HG03469 (cell line): ENCODE results near the gene ADCY10.
"Not testable (repeated sequence)": the region's sequence is repeated elsewhere in the genome, so short reads cannot be mapped to it uniquely, and the experiment has no call there.

Experiments
- ATAC-seq: cut with Tn5 transposase; IDR thresholded peaks from one replicate; pipeline ENCODE4 v1.9.1; 2021; ENCODE audit warnings: mild to moderate bottlenecking, moderate library complexity, moderate number of reproducible peaks; ENCODE audit not compliant: unreplicated experiment

The ADCY10 gene, protein sequence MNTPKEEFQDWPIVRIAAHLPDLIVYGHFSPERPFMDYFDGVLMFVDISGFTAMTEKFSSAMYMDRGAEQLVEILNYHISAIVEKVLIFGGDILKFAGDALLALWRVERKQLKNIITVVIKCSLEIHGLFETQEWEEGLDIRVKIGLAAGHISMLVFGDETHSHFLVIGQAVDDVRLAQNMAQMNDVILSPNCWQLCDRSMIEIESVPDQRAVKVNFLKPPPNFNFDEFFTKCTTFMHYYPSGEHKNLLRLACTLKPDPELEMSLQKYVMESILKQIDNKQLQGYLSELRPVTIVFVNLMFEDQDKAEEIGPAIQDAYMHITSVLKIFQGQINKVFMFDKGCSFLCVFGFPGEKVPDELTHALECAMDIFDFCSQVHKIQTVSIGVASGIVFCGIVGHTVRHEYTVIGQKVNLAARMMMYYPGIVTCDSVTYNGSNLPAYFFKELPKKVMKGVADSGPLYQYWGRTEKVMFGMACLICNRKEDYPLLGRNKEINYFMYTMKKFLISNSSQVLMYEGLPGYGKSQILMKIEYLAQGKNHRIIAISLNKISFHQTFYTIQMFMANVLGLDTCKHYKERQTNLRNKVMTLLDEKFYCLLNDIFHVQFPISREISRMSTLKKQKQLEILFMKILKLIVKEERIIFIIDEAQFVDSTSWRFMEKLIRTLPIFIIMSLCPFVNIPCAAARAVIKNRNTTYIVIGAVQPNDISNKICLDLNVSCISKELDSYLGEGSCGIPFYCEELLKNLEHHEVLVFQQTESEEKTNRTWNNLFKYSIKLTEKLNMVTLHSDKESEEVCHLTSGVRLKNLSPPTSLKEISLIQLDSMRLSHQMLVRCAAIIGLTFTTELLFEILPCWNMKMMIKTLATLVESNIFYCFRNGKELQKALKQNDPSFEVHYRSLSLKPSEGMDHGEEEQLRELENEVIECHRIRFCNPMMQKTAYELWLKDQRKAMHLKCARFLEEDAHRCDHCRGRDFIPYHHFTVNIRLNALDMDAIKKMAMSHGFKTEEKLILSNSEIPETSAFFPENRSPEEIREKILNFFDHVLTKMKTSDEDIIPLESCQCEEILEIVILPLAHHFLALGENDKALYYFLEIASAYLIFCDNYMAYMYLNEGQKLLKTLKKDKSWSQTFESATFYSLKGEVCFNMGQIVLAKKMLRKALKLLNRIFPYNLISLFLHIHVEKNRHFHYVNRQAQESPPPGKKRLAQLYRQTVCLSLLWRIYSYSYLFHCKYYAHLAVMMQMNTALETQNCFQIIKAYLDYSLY (N-terminal part only)

GRCh38 chr1:167913895-167914496 is at the start of gene ADCY10:
ADCY10 (minus strand) TSS chr1:167914134; CDS start chr1:167905140, 8,994 bp downstream.
- no peak for ATAC-seq

GRCh38 chr1:167957710-167958109 is 43.8 kb upstream of the ADCY10 start:
- ATAC-seq = no peak

DNA sequence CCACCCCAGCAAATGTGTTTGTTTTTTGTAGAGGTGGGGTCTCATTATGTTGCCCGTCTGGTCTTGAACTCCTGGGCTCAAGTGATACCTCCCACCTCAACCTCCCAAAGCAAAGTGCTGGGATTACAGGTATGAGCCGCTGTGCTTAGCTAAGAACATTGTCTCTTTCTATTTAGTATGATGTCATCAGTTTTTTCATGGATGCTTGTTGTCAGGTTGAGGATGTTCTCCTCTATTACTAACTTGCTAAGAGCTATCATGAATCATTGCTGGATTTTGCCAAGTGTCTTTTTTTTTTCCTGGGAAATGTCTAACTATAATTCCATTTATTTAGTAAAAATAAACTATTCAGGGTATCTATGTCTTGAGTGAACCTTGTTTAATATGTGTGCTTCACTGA is 42.0 kb upstream of the ADCY10 start:
- ATAC-seq = no peak

DNA sequence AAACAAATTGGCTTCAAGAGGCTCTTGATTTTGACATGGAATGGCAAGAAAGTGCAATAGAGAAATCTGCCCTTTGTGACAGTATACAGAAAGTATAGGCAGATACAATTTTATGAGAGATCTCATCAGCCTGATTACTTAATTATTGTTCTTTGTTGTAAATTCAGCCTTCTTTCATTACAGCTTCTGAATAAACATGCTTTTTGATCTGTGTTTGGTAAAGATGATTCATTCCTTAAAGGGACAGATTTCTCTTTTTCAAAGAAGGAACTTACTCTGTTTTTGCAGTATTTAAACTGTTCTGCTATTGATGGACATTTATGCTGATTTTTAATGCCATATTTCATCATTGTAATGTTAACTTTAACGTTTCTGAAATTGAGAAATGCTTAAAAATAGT is 36.6 kb upstream of the ADCY10 start:
- no peak for ATAC-seq

DNA sequence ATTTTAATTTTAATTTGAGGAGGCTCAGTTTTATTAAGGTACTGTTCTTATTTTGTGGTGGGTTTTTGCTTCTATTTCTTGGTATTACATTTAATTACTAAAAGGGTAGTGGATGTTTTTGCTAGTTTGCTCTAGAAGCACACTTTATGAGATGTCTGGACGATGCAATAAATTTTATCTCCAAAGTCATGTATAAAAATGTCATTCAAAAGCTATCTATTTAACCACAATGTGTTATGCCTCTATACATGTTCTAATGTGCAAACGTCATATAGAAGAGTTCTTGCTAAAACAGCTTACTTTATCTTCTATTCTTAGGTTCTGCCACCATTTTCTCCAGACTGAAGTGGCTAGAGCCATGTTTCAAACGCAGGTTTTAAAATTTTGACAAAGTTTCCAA is 35.9 kb upstream of the ADCY10 start:
- no peak for ATAC-seq

DNA sequence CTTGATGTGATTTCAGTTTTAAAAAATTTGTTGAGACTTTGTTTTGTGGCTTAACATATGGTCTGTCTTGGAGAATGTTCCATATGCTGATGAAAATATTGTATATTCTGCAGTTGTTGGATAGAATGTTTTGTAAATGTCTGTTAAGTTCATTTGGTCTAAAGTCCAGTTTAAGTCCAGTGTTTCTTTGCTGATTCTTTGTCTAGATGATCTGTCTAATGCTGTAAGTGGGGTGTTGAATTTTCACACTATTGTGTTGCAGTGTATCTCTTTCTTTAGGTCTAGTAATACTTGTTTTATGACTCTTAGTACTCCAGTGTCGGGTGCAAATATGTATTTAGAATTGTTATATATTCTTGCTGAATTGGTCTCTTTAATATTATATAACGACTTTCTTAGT is 33.8 kb upstream of the ADCY10 start:
- ATAC-seq = no peak

DNA sequence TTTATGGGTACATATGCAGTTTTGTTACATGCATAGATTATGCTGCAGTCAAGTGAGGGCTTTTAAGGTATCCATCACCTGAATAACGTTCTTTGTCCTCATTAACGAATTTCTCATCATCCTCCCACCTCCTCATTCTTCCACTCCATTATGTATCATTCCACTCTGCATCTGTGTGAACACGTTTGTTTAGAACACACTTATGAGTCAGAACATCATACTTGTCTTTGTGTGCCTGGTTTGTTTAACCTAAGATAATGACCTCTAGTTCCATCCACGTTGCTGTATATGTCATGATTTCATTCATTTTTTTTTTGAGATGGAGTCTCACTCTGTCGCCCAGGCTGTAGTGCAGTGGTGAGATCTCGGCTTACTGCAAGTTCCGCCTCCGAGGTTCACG is 29.6 kb upstream of the ADCY10 start:
- no peak for ATAC-seq

- ATAC-seq = no peak
Measured at GRCh38 chr1:167940264-167940663, 26.3 kb upstream of the ADCY10 start.

GRCh38 chr1:167938080-167938636 is 24.2 kb upstream of the ADCY10 start:
- no peak for ATAC-seq

GRCh38 chr1:167937709-167938010 is 23.7 kb upstream of the ADCY10 start:
- no peak for ATAC-seq

GRCh38 chr1:167936930-167937708 is 23.2 kb upstream of the ADCY10 start, which contains the start of gene MPC2:
MPC2 (minus strand) TSS chr1:167937072; CDS start chr1:167935841, 1,231 bp downstream.
- ATAC-seq = no peak

- peak; percentile 73 for ATAC-seq
Measured at GRCh38 chr1:167936068-167936929, 22.4 kb upstream of the ADCY10 start, which contains the start of gene DCAF6. DCAF6 (plus strand) TSS chr1:167936683; CDS start chr1:167936912, 229 bp downstream.

DNA sequence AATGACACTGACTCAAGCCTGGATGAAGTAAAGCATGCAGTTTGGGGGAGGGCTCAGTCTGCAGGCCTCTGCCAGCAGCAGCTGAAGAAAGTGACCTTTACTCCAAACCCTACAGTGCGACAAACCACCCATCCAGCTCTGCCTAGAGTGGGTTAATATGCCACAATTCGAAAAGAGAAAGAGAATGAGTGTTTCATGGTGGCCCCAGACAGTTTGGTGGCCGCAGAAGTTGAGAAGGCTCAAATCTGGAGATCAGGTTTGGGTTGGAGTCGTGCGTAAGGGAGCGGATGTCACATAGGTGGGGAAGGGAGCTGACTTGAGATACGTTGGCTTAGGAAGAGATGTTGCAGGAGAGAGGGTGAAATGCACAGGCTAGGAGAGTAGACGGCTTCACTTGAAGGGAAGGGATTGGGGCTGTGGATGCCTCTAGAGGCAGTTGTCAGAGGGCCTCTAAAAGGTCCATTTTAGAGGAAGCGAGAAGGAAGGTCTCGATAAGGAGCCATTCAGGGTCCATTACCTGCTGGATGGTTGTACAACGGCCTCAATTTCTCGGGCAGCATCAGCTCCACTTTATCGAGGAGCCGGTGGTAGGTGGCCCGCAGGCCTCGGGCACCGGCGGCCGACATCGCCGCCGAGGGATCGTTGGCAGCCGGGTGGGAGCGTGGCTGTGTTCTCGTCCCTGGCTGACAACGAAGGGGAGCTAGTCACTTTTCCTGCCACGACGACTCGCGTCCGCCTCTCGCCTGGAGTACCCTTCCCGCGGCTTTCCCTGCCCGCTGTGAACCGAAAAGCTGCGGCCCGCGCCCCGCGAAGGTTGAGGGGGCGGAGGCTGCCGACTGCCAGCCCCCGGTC is 21.5 kb upstream of the ADCY10 start:
- ATAC-seq = peak; percentile 2

GRCh38 chr1:167934426-167935215 is 20.7 kb upstream of the ADCY10 start:
- no peak for ATAC-seq

DNA sequence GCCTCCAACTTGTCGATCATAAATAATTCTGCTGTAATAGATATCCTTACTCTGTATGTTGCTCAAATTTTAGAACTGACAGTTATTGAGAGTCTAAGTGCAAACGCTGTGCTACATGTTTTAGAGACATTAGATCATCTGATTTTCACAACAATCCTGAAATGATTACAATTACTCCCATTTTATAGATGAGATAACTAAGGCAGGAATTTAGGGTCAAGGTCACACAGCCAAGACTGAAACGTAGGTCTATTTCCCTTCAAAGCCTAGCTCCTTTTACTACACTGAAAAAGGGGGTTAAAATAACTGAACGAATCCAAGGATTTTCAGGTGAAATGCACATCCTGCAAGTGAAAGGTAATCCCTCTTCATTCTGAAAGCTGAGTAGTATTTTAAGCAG is 19.9 kb upstream of the ADCY10 start:
- no peak for ATAC-seq

DNA sequence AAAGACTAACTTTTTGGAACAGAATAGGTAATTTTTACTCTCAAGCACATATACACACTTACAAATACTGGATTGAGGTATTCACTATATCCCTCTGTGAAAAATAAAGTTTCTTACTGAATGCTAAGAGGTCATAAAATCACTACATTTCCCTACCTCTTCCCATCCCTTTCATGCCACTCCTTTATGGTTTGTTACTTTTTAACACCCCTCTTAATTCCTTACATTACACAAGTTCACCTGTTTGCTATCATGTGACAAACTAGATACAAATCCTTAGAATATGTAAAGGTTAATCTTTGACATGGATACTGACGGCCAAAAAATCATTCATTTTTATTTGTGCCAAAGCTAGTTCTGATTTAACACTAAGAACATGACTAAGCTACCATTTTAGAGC is 15.8 kb upstream of the ADCY10 start:
- no peak for ATAC-seq

GRCh38 chr1:167928919-167929318 is 15.0 kb upstream of the ADCY10 start:
- not testable (repeated sequence) for ATAC-seq
